Spleen (tissue), 7 donors: ENCODE data around the gene WDR13.

Experiments
- CTCF ChIP-seq, 11 experiments: fragments of 200-600 bp in 7 of 11; fragments of 450-650 bp in 4 of 11; sonication (generic) in 4 of 11; IDR thresholded peaks in 8 of 11; conservative IDR thresholded peaks in 3 of 11; 1 replicate in 7 of 11; 2 replicates in 4 of 11; pipeline versions ENCODE4 v1.4.0 to v1.8.0; 2016 to 2021; ENCODE audit warnings: antibody characterized with exemption in 11 of 11, inconsistent platforms in 4 of 11, mild to moderate bottlenecking in 1 of 11
- POLR2A ChIP-seq, 3 donors: fragments of 450-650 bp; IDR thresholded peaks; one replicate each; pipeline ENCODE4 v1.5.1; 2017; ENCODE audit warnings: antibody characterized with exemption in 3 of 3, mild to moderate bottlenecking in 1 of 3
- POLR2AphosphoS5 ChIP-seq, 3 donors: sonication (generic); formaldehyde crosslinking; IDR thresholded peaks; one replicate each; pipeline ENCODE4 v1.5.1; 2017; ENCODE audit warnings: antibody characterized with exemption in 3 of 3
- donor health status: DM: no; HTN: no; CAD: no; lungs with moderate emphysema.
- donor health status: DM: no; HTN: no; CAD: no.
- donor health status: DM: no; HTN: no; CAD: no.

GRCh38 chrX:48548871-48549270 is 48.4 kb upstream of the WDR13 start:
- TF ChIP-seq POLR2A (IDR thresholded peaks at IDR 0.05) (no peak), CTCF (IDR thresholded peaks at IDR 0.05 in 8 of 11, conservative IDR thresholded peaks at IDR 0.05 in 3 of 11) (no peak), POLR2AphosphoS5 (IDR thresholded peaks at IDR 0.05) (no peak)
